ENCODE data around the gene PKD1.
A peak's percentile ranks its signal among the peaks of the same experiment; 100 is the strongest.

Gene PKD1

DNA sequence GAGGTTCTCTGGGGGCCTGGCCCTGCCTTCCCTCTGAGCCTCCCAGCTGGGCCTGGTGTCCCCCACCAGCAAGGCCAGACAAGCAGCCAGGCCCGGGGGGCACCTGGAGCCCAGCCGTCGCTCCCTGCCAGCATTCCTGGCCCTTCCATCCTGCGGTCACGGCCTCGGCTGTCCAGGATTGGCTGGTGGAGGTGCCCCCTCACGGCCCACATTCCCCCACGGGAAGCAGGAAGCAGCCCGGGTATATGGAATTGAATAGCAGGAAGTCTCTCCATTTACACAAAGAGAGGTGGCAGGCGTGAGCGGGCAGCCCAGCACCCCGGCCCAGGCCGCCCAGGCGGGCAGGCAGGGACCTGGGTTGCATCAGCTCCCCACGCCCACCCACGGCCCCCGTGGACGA is 34.4 kb upstream of the PKD1 start:
- no peak for DNase-seq (ENCODE audit: low read depth)

DNA sequence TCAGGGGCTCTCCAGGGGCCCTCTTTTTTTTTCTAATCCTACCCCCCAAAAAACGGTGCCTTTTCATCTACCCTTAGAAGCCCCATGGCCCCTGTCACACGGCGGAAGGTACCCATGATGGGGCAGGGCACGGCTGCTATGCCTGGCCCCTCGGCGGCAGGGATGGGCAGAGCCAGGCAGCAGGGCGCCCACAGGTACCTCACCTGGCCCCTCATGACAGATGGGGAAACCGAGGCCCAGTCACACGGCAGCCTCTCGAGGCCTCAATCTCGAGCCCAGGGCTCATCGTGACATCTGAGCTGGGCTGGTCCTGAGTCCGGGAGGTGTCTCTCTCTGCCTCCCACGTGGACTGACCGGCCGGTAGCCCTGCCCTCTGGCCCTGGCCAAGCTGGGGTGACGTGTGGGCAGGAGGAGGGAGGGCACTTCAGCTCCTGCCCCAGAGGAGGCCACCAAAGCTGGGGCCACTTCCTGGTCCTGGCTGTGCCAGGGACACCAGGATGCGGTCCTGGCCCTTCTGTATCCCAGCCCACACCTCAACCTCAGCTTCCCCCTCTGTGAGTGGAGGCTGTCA is 31.5 kb upstream of the PKD1 start:
- DNase-seq (ENCODE audit: low read depth), result no peak

DNA sequence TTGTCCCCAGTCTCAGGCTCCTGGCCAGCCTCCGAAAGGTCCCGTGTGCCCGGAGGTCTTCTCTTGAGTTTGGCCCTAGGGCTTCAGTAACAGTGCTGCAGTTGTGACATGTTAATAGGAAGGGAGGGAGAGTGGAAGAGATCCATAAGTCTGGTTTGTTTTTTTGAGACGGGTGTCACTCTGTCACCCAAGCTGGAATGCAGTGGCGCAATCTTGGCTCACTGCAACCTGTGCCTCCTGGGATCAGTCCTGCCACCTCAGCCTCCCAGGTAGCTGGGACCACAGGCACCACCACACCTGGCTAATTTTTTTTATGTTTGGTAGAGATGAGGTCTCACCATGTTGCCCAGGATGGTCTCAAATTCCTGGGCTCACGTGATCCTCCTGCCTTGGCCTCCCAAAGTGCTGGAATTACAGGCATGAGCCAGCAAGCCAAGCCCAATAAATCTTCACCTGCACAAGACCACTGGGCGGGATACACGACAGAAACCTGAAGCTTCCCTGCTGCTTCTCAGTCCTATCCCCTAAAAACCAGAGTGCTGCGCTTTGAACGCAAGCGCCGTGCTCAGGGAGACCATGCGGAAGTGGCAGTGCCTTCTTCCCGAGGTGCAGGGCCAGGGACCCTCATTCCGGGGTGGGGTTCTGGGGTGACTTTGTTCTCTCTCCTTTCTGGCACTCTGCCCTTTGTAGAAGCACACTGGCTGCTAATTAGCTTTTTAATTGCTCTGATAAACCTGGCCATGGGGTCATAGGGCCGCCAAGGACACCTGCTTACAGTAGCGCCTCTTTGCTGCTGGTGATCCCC is 30.8 kb upstream of the PKD1 start:
- DNase-seq (ENCODE audit: low read depth), result no peak

DNA sequence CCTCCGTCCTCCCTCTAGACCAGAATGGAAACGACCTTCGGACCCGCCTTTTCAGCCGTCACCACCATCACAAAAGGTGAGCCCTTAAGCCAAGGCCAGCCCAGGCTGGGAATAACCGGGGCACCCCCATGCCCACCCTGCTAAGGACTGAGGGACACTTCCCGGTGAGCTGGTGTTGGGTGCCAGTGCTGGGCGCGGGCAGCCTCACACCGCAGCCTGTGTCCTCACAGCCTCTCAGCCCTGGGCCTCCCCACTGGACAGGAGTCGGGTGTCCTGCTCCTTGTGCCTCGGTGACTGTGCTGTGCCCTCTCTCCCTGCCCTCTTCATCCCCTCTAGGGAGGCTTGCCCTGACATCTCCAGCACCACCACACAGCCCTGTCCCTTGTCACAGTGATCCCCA is 30.2 kb upstream of the PKD1 start:
- no peak for DNase-seq (ENCODE audit: low read depth)

DNA sequence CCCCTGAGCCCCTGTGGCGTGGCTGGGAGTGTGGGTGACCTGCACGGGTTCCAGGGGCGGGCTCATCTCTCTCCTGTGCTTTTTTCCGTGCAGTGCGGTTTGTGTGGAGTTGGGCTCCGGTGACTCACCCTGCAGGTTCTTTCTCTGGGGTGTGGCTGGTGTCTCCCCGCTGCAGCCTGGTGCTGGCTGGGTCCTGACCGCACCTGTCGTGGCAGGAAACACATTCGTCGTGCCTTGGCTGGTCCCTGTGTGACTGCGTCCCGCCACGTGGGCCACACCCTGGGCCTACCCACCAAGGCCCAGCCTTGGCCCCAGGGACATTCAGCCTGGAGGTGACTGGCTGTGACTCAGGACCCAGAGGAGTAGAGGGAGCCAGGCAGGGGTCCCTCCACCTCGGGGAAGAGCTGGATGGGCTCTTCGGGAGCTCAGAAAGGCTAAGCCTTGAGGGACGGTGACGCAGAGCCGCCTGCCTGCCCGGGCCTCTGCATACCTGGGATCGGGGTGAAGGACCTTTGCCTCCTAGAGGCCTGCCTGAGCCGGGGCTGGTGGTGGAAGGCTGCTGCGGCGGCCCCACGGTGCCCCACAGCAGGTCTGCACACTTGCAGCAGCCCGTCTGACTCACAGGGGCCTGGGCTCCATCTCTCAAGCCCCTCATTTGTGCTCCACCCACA is 27.6 kb upstream of the PKD1 start:
- peak; percentile 20 for DNase-seq (ENCODE audit: low read depth)

DNA sequence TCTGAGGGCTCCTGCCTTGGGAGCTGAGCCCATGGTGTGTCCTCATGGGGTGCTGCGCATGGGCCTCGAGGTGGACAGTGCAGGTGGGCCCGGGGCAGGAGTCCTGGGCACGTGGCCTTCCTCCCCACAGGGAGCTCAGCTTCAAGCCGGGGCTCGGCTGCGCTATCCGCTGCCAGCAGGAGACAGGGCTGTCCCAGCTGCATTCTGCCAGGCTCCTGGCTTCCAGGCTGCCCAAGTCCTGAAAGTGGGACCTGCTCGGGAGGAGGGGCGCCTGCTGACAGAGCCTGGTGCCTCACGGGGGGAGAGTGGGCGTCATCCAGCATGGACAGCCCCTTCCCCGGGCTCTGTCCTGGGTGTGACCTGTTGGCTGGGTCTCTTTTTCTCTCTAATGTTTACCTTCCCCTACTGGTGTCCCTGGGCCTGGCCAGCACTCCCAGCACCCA is 27.0 kb upstream of the PKD1 start:
- DNase-seq (ENCODE audit: low read depth), result no peak

DNA sequence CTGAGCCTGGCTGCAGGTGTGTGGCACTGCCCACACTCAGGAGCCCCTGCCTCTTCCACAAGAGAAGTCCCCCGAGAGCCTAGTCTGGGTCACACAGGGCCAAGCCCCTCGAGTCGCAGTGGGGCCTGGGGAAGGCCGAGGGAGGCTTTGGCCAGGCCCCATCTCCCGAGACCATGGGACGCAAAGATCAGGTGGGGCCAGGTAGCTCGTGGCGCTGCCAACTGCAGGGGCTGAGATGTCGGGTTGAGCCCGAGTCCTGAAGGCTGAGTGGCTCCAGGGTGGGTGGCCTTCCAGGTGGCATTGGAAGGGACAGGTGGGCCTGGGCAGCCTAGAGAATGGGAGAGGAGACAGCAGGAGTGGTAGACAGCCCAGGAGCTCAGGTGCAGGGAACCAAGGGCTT is 26.2 kb upstream of the PKD1 start:
- DNase-seq (ENCODE audit: low read depth), result no peak

DNA sequence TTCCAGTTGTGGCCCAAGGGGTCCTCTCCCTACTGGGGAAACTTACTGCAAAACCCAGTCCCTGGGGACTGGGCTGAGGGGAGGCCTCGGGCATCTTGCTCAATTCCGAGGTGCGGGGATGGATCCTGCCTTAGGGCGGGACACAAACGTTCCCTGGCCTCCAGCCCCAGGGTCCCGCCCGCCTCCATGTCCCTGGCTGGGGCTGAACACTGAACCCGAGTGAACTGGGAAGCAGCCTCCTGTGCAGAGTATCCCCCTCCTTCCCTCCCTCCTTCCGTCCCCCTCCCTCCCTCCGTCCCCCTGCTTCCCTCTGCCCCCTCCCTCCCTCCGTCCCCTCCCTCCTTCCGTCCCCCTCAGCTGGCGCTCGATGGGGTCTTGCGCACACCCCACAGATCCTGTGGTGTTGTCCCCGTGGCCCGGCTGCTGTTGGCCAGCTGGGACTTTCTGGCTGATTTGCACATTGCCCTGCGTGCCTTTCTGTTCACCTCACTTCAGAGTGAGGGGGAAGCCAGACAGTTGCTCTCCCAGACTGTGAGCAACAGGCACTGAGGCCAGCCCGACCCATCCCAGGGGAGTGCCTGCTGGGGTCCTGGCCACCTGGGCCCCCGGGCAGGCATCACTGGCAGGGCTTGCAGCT is 25.3 kb upstream of the PKD1 start:
- DNase-seq (ENCODE audit: low read depth), result no peak

DNA sequence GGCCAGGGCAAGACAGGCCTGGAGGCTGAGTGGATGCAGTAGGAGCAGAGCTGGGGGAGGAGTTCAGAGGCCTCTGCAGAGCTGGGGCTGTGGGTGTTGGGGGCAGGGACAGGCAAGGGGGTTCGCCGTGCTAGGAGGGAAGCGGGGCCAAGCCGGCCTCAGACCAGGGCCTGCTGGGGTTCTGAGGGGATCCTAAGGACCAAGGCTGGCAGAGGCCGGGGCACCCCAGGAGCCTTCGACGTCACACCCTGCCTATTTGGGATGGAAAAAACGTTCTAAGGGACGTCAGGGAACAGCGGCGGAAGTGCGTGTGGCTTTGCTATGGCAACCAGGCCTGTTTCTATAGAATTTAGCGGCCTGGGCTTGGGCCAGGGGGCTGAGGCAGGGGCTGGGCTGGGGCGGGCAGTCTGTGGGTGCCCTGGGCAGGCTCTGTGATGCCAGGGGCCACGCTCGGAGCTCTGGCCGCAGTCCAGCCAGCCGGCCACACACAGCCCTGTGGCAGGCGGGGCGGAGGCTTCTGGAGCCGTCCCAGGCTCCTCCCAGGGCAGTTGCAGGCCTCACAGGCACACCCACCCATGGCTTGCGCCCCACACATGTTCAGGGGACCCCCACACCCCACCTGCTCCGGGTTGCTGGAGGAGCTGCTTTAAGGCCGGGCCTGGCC is 23.6 kb upstream of the PKD1 start:
- DNase-seq (ENCODE audit: low read depth), result no peak

DNA sequence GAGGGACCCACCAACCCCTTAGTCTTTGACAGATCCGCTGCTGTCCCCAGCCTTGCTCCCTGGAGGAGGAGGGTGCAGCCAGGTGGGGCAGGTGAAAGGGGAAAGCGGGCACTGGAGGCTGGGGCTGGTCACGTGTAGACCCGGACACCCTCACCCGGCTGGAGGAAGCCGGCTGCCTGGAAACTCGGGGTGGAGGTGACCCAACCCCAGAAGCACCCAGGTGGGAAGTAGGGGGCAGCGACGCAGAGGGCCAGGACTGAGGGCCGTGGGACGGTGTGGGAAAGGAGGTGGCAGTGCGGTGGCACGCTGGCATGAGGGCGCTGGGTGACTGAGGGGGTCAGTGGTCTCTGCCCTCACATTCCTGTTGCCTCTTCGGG is 22.6 kb upstream of the PKD1 start:
- no peak for DNase-seq (ENCODE audit: low read depth)

DNA sequence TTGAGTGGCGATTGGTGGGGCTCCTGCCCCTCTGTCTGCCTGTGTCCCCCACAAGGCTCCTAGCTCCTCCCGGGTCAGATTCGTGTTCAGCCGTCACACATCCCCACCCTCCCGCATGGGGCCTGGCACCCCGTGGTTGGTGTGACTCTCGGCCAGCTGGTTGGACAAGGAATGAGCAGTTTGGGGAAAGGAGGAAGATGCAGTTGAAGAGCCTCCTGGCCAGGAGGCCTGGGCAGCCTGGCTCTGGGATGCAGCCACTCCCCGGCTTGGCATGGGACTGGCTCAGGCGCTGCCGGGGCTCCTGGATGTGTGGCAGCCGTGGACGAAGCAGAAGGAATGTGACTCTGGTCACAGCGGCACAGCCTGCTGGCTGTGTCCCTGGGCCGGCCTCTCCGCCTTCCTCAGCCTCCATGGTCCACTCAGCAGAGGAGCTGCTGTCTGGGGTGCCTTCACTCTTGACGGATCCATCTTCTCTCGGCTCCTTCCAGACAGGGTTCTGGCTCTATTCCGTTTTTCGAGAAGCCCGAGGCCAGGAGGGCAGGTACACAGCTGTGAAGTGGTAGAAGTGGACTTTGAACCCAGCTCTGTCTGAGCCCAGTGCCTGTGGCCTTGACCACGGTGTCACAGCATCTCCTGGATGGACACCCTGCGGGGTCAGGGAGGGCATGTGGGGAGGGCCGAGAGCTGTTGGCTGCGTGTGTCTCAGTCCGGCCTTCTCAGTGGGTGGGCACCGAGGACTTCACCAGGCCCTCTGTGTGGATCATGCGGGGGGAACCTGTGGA is 22.0 kb upstream of the PKD1 start:
- DNase-seq (ENCODE audit: low read depth), result no peak

DNA sequence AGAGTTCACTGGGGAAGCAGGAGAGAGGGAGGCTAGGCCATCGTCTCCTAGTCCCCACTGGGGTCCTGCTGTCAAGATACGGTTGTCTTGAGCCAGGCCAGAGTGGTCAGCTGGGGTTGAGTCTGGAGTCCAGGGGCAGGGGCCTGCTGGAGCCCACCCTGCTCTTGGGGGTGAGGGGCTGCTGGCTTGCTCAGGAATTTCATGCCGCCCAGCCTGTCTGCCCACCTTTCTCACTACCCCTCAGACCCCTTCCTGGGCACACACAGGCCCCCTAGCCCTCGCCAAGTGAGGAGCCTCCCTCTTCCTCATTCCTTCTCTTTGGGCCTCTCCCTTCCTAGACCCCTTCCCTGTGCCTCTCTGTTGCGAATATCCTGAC is 21.1 kb upstream of the PKD1 start:
- DNase-seq (ENCODE audit: low read depth), result no peak

DNA sequence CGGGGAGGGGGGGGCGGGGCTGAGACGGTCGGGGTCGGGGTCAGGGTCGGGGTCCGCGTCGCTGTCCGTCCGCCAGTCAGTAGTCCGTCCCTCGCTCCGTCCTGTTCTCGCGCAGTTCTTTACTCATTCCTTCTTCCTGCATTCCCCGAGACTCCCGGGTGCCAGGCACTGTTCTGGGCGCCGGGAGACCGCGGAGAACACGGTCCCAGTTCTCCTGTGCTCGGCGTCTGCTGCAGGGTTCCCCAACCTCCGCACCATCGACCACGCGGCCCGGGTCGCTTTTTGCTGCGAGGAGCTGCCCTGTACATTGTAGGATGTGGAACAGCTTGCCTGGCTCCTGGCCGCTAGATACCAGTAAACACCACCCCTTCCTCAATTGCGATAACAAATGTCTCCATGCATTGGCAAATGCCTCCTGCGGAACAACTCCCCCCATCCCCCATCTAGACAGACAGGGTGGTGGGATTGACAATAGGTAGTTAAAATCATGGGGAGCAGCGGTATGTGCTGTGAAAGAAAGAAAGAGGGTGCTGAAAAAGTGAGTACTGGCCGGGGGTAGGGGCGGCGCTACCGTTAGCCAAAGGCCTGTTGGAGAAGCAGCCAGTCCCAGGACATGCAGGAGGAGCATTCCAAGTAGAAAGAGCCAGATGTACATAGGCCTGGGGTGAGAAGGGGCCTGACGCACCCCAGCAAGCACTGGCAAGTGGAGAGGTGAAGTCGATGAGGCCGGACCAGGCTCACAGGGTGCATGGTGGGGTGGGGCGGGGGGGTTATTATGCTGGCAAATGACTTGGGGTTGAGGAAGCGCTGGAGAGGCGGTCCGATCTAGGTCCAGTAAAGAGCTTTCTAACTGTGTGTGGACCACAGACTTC is 20.5 kb upstream of the PKD1 start:
- no peak for DNase-seq (ENCODE audit: low read depth)

DNA sequence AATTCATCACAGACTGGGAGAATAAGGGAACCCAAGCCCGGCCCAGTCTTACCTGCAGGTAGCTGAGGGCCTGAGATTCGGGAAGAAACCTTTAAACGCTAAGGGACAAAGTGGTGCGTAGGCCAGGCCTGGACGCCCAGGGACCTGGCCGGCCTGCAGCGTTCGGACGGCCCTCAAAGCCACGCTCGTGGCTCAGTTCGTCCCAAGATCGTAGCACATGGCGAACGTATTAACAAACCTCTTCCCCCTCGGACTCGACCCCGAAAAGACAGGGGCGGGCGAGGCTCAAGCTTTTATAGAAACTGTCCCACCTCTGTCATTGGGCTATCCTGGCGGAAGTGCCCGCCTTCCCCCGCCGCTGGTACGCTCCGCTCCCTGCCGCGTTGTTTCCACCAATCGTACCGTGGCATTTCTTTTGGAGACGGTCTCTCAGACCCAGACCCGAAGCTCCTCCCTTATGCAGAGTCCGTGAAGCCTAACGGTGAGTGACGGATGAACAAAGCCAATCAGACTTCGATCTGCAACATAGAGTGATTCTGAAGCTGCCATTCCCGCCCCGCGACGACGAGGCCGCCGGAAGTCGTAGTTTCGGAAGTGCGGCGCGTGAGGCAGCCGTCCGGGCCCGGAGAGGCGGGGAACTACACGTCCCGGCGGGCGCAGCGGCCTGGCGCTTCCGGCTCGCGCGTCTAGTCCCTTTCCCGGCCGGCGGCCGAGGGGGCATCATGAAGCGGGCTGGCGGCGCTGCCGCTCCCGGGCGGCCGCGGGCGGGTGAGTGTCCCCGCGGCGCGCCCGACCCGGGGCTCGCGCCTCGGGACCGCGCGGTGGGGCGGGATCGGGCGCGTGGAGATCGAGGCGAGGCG is 19.6 kb upstream of the PKD1 start, which contains the start of gene TRAF7:
Gene TRAF7, plus strand, starts transcription at position 692 of the 860 bp plus-strand sequence. CDS start 8,139 bp downstream, outside the sequence.
- peak; percentile 97 for DNase-seq (ENCODE audit: low read depth)

DNA sequence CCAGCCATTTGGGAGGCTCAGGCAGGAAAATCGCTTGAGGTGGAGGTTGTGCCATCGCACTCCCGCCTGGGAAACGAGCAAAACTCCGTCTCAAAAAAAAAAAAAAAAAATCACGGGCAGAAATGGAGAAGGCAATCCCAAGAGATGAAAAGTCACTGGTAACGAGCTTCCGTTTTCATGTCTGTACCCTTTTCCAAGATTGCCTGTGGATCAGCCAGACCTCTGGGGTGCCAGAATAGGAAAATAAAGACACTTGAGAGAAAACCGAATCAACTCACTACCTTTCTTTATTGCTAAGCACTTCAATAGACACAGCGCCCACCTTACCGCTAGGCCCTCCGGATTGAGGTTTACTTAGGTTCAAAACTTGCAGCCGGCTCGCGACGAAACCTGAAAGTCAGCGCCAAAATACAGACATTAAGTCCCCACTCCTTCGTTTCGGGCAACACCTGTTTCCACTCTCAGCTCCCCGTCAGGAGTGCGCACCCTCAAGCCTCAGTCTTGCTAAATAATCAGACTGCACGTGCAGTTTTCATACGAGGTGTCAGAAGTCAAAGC is 18.9 kb upstream of the PKD1 start:
- DNase-seq (ENCODE audit: low read depth), result no peak

DNA sequence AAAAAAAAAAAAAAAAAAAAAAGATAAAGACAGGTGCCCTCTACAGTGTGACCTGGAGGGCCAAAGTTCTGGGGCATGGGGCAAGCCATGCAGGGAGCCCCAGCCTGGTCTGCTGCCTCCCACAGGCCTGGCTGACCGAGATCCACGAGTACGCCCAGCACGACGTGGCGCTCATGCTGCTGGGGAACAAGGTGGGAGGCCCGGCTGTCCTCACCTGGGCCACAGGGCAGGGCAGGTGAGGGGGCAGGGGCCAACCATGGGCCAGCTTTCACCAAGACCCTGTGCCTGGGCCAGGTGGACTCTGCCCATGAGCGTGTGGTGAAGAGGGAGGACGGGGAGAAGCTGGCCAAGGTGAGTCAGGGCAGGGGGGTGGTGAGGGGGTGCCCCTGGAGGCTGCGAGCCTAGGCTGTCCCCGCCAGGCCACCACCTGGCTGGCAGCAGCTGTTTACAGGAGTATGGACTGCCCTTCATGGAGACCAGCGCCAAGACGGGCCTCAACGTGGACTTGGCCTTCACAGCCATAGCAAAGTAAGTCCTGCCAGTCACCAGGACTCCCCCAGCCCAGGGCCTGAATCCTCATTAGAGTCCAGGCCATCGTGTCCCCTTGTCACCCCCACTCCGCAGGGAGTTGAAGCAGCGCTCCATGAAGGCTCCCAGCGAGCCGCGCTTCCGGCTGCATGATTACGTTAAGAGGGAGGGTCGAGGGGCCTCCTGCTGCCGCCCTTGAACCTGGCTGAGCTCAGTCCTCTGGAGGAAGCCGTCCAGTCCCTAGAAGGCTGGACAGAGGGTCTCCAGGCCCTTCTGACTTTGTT is 17.2 kb upstream of the PKD1 start:
- no peak for DNase-seq (ENCODE audit: low read depth)

DNA sequence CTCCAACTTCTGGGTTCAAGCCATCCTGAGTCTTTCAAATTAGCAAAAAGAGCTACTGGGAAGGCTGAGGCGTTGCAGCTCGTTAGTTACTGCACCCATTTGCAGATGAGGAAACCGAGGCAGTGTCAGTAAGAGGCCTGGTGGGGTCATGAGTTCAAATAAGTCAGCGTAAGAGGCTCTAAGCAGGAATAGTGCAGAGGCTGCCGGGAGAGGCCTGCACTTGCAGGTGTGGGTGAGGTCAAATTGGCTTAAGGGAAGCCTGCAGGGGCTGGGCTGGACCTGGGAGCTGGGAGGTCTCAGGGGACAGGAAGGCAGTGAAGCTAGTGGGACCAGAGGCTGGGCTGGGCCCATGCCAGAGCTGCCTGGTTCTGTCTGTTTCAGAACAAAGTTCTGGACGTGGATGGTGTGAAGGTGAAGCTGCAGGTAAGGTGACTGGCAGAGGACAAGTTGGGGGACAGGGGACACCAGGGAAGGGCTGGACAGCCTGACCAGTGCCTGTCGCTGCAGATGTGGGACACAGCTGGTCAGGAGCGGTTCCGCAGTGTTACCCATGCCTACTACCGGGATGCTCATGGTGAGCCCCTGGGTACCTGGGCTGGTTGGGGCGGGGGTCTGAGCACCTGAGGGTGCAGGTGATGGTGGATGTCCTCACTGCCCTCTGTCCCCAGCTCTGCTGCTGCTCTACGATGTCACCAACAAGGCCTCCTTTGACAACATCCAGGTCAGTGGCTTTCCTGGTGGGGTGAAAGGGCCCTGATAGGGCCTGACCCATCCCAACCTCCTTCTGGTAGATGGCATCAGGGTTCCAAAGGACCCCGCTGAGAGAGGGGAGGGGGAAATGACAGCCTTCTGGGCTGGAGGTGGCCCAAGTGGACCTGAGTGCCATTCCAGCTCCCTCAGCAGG is 15.7 kb upstream of the PKD1 start:
- no peak for DNase-seq (ENCODE audit: low read depth)
